Measurements from ENCODE around the gene STK4.

Gene STK4

GRCh38 chr20:45029884-45030283 lies 63.6 kb downstream of the STK4 start:
- DNase-seq (ENCODE audit: low spot score), result no peak

GRCh38 chr20:45032276-45032675 lies 66.0 kb downstream of the STK4 start:
- no peak for DNase-seq (ENCODE audit: low spot score)

DNA sequence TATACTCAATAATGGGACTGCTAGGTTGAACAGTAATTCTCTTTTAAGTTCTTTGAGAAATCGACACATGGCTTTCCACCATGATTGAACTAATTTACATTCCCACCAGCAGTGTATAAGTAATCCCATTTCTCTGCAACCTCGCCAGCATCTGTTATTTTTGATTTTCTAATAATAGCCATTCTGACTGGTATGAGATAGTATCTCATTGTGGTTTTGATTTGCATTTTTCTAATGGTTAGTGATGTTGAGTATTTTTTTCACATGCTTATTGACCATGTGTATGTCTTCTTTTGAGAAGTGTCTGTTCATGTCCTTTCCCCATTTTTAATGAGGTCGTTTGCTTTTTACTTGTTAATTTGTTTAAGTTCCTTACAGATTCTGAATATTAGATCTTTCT lies 66.5 kb downstream of the STK4 start:
- DNase-seq (ENCODE audit: low spot score), result no peak

DNA sequence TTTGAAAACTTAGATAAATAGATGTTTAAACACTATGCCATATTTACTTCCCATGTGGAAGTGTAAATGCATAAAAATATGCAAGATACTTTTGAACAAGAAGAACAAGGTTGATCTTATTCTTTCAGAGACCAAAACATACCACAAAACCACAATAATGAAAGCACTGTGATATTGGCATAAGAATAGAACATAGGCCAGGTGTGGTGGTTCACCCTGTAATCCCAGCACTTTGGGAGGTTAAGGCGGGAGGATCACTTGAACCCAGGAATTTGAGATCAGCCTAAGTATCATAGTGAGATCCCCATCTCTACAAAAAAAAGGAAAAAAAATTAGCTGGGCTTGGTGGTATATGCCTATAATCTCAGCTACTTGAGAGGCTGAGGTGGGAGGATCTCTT lies 68.1 kb downstream of the STK4 start:
- DNase-seq (ENCODE audit: low spot score), result no peak

DNA sequence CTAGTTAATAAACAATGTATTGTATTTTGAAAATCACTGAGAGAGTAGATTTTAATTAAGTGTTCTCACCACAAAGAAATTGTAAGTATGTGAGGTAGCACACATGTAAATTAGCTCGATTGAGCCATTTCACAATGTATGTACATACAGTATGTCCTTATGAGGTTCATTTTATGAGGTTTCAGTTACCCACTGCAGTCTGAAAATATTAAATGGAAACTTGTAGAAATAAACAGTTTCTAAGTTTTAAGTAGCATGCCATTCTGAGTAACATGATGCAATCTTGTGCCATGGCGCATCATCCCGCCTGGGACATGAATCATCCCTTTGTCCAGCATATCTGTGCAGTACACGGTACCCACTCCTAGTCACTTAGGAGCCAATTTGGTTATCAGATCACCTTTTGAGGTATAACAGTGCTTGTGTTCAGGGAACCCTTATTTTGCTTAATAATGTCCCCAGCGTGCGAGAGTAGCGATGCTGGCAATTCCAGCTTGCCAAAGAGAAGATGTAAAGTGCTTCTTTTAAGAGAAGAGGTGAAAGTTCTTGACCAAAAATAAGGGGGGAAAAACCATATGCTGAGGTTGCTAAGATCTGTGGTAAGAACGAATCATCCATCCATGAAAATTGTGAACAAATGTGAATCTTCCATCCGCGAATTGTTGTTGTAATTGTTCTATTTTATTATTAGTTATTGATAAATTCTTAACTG lies 69.9 kb downstream of the STK4 start:
- no peak for DNase-seq (ENCODE audit: low spot score)

GRCh38 chr20:45037050-45037449 lies 70.7 kb downstream of the STK4 start:
- DNase-seq (ENCODE audit: low spot score), result no peak

DNA sequence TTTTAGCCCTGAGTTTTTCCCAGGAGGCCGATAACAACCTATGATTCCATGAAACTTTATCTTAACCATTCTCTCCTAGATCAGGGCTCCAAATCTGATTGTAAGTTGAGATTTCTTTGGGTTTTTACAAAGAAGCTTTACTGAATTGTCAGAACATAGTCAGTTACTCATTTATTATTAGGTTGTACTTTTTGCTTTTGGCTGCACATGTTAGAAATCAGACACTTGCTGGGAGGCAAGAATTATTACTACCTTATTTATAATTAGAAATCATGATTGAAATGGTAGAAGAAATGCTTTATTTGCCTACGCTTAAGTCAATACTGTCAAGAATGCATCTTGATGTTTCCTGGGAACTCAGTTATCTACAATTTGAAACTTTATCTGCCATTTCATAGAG lies 71.3 kb downstream of the STK4 start:
- DNase-seq (ENCODE audit: low spot score), result no peak

GRCh38 chr20:45038745-45039474 lies 72.6 kb downstream of the STK4 start:
- DNase-seq (ENCODE audit: low spot score), result no peak

DNA sequence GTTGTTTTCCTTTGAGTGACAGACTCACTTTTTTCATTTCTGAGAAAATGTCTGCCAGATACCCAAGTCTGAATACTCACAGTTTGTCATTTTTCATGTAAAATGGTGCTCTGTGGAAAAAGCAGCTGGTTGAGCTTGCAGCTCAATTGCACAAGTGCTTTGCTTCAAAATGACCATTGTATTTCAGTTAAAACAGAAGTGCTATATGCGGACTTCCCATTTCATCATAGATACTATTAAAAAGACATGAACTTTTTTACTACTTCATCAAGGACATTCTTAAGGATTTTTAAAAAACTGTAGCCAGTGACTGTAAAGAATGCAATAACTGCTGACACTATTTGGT lies 73.1 kb downstream of the STK4 start:
- DNase-seq (ENCODE audit: low spot score), result no peak

DNA sequence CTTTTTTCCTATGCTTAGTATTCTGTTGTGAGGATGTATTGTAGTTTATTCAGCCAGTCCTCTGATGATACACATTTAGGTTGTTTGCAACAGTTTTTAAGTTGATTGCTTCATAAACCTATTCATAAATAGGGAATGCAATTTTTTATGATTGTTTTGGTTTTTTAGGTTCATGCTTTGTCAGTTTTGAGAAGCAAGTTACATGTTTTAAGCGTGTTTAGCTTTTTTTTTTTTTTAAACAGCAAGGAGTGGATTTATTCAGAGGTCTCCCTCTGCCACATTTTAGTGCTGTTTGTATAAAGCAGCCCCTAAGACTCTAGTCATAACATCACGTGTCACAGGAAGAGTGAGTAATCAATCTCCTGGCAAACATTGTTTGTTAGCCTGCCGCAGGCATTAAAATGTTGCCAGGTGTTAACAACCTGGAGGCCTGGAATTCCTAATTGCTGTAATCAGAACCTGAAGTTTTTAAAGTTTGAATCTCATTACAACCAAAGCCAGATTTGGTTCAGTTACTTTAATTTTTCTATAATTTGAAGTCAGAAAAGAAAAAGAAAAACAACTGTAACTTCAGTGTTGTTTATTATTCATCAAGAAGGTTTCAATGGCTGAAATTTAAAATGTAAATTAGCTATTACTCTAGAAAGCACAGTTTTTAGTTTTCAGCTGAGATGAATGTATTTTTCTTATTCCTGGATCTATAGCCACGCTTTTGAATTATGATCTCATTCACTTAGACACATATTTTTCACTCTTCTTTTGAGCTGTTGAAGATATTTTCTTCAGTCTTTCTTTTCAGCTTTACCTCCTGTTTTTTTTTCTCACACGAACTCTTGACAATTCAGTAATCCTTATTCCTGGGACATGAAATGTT lies 75.4 kb downstream of the STK4 start:
- DNase-seq (ENCODE audit: low spot score), result no peak

DNA sequence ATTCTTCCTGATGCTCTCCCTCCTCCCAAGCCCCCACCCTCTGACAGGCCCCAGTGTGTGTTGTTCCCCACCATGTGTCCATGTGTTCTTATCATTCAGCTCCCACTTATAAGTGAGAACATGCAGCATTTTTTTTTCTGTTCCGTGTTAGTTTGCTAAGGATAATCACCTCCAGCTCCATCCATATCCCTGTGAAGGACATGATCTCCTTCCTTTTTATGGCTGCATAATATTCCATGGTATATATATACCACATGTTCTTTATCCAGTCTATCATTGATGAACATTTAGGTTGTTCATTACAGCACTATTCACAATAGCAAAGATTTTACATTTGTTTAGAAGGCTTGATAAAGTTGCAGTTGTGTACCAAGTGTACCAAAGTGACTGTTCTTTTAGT lies 76.7 kb downstream of the STK4 start:
- no peak for DNase-seq (ENCODE audit: low spot score)

DNA sequence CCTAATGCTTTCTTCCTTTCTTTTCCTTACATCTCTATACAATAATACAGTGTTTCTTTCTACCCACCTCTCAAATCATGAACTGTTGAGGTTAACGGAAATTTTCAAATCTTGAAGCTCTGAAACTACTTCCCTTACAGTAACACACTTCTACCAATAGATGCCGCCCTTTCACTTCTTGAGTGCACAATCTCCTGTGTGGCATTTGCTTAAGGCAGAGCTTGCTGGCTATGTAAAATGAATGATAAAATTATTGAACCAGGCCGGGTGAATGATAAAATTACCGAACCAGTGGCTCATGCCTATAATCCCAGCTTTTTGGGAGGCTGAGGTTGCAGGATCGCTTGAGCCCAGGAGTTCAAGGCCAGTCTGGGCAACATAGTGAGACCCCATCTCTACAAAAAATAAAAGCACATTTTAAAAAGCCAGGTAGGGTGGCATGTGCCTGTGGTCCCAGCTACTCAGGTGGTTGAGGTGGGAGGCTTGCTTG lies 77.8 kb downstream of the STK4 start:
- peak; percentile 59 for DNase-seq (ENCODE audit: low spot score)

DNA sequence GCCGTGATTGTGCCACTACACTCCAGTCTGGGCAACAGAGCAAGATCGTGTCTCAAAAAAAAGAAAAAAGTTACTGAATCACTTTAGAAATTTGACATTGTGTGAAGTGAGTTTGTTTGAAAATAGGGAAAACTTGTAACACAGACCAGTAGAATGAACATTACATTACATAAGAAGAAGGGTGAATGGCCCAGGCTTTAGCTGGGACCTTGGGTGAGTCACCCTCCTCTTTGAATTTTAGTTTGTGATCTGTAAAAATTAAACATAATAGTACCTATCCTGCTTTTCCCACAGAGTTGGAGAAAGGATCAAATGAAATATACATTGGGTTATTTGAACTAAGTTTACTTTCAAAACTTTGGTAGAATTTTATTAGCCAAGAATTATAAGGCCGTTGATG lies 78.3 kb downstream of the STK4 start:
- no peak for DNase-seq (ENCODE audit: low spot score)

- DNase-seq (ENCODE audit: low spot score), result no peak
These were observed 81.3 kb downstream of the STK4 start for GRCh38 chr20:45047581-45048119.

DNA sequence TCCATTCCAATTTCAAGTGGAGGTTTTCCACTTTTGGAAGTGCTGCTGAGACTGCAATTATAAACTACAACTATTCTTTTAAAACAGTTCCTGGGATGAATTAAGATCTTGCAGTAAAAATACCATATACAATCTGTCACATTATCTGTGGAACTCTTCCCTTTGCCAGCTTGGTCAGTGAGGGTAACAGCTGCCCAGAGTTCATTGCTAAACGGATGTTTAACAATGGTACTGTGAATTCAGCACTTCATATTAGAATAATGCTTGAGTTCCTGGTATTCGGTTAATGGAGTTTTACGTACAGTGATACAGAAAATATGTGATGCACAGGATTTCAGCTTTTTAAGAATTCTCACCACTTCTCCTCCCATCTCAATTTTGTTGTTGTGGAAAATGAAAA lies 83.1 kb downstream of the STK4 start:
- no peak for DNase-seq (ENCODE audit: low spot score)

- no peak for DNase-seq (ENCODE audit: low spot score)
These were observed 83.7 kb downstream of the STK4 start for GRCh38 chr20:45049904-45050471.

DNA sequence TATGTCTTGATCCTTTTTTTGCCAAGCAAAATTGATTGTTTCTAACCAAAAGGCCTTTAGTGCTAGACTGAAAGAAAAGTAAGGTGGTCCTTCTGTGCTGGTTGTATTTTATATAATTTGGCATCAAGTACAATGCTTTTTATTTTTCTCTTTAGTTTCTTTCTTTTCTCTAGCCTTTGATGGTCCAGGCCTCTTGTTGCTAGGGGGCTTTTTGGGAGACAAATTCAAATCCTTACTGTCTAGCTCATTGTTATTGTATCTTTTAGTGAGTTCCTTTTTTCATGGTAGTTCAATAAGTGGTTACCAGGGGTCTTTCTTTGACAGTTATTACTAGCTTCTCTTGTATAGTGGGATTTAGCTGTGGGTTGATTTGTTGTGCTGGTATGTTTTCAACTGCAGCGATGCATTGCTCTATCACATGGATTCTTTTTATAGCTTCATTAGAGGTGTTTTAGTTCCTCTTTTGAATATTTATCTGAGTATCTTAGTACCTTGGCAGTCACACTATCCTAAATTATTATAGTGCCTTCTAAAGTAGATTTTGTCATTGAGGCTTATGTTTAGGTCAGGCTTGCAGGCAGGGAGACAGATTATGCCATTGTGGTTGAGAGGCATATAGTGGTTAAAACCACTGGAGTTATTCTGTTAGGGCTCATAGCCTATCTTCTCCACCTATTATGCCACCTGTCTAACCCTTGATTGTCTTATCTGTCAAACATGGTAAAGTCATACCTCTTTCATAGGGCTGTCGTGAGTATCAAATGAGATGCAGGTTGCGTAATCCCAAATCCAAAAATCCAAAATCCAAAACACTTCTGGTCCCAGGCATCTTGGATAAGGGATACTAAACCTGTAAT lies 85.1 kb downstream of the STK4 start:
- DNase-seq (ENCODE audit: low spot score), result no peak

- peak; percentile 61 for DNase-seq (ENCODE audit: low spot score)
These were observed 86.6 kb downstream of the STK4 start for GRCh38 chr20:45052698-45053429.

DNA sequence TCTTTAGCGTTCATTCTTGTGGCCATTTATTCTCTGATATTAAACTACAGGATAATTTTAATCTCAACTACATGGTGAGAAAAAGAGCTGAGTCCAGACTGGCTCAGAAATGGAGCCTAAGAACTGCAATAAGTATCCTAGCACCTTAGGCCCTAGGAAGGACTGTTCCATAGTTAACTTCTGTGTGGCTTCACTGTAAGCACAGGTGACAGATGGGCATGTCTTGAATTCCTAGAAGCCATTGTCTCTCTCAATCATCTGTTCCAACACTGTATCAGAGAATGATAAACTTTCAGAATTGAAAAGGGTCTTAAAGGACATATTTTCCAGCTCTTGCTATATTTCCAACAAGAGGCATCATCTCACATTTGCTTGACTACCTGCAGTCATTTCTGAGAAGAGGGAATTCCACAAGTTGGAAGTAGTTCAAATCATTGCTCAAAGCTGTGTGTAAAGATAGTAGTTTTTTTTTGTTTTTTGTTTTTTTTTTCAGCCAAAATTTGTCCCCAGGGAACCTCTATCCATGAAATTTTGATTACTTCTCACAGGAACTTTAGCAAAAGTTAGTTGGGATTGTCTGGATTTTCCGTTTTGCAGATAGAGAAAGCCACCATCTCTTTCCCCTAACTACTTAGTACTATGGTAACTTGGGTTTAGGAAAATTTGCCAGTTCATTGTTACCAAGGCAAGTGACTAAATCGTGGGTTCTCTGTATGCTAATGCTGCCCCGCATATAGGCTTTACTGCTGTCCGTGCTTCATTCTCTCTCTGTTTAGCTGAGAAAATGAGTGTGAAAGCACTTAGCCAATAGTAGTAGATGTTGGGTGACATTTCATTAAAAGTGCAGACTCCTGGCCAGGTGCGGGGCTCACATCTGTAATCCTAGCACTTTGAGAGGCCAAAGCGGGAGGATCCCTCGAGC lies 87.4 kb downstream of the STK4 start:
- no peak for DNase-seq (ENCODE audit: low spot score)

Measured in AG08396 (cell line).